RWPE2 (cell line): ENCODE results near the gene MAP2K3.

Source experiments
- ATAC-seq: fragments of 200-7000 bp; cut with Tn5 transposase; 3 replicates; pipeline ENCODE4 v1.9.1; 2021; ENCODE audit warnings: low read depth
- DNase-seq: peaks from one replicate; pipeline ENCODE4 v3.0.0-alpha.2; 2020; ENCODE audit warnings: low spot score
- H3K27ac ChIP-seq: fragments of 450-650 bp; 2 replicates; pipeline ENCODE4 v1.5.1; 2017; ENCODE audit warnings: mild to moderate bottlenecking; ENCODE audit not compliant: poor library complexity, severe bottlenecking
- H3K27me3 ChIP-seq: fragments of 250-450 bp; sonication (Bioruptor Pico); 2 replicates; pipeline ENCODE4 v1.5.1; 2021; ENCODE audit warnings: mild to moderate bottlenecking, moderate library complexity; ENCODE audit not compliant: insufficient read depth, poor library complexity, severe bottlenecking
- H3K36me3 ChIP-seq: fragments of 250-450 bp; sonication (Bioruptor Pico); 2 replicates; pipeline ENCODE4 v1.5.1; 2020; ENCODE audit warnings: low read depth, mild to moderate bottlenecking, moderate library complexity
- H3K4me1 ChIP-seq: fragments of 250-450 bp; sonication (Bioruptor Pico); 2 replicates; pipeline ENCODE4 v1.5.1; 2021; ENCODE audit warnings: mild to moderate bottlenecking, moderate library complexity; ENCODE audit not compliant: insufficient read depth, poor library complexity, severe bottlenecking
- H3K4me3 ChIP-seq: fragments of 250-450 bp; sonication (Bioruptor Pico); 2 replicates; pipeline ENCODE4 v1.5.1; 2021; ENCODE audit warnings: mild to moderate bottlenecking, moderate library complexity; ENCODE audit not compliant: severe bottlenecking
- H3K9me3 ChIP-seq: fragments of 250-450 bp; sonication (Bioruptor Pico); 2 replicates; pipeline ENCODE4 v1.5.1; 2021; ENCODE audit warnings: mild to moderate bottlenecking, moderate library complexity; ENCODE audit not compliant: severe bottlenecking
- CTCF ChIP-seq: fragments of 450-650 bp; IDR thresholded peaks from one replicate; pipeline ENCODE4 v1.5.1; 2017; ENCODE audit warnings: mild to moderate bottlenecking, moderate library complexity; ENCODE audit not compliant: poor library complexity, severe bottlenecking

Gene MAP2K3

DNA sequence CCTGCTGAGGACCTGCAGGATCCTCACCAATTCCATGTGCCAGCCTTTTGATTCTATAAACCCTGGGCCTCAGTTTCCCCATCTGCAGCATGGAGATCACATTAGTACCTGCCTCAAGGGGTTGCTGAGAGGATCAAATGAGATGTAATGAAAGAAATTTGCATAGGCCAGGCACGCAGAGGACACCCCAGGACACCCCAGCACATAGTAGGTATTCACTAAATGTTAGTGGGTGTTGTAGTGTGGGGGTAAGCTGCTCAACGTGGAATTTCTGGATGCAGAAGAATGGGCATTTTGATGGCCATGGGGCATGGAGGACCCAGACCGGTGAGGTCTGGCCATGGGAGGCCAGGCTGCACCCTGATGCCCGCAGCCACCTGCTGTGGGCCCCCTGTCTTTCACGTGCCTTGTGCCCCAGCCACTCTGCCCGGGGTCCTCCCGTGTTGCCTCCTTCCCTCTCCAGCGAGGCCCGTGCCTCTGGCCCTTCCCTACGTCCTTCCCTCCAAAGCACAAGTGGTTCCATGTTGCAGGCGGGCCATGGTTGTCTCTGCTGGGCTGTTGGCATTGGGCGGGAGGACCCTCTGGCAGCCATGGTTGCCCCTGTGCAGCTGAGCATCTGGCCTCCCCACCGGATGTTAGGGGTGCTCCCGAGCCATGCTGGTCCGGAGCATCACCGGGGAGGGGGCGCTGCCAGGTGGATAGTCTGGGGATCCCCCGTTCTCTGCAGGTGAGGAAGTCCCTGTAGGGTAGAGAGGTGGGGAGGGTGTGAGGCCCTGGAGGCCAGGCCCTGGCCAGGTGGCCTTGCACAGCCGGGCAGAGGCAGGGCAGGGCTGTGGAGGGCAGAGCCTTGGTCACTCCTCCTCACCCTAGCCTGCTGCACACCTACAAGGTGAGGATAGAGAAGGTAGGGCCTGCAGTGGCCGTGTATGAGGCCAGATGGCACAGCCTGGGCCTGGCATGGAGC, 8.6 kb downstream of the MAP2K3 start:
- Histone ChIP-seq H3K27ac (no peak overlapping the region), H3K36me3 (peaks cover 22% of the 10 kb centered on the region), H3K27me3 (no peaks in the 10 kb centered on the region), H3K9me3 (no peaks in the 10 kb centered on the region), H3K4me1 (peaks cover 9% of the 10 kb centered on the region), H3K4me3 (no peak overlapping the region)
- TF ChIP-seq CTCF, result no peak
- no peak for ATAC-seq
- DNase-seq, result no peak

DNA sequence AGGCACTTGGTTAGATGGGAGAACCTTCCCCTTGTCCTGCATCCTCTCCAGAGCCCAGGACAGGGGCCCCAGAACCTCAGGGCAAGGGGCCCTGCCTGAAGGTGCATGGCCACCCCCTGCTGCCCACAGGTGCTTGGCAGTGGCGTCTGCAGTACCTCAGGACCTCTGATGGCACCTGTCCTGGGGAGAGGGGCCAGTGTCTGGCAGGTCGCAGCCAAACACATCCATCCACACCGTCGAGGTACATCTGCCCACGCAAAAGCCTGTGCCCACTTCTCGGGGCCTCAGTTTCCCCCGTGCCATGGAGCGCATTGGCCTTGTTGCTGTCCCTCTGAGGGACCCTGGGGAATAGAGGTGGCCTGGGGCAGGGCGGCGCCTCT, 9.3 kb downstream of the MAP2K3 start:
- DNase-seq (no peak), ATAC-seq (no peak)
- no peak overlapping the region for H3K27ac ChIP-seq
- peaks cover 3% of the 10 kb centered on the region for H3K4me1 ChIP-seq
- H3K36me3 ChIP-seq, result peaks cover 18% of the 10 kb centered on the region
- TF ChIP-seq CTCF, result no peak
- no peak overlapping the region for H3K4me3 ChIP-seq
- no peaks in the 10 kb centered on the region for H3K27me3 ChIP-seq
- H3K9me3 ChIP-seq, result no peaks in the 10 kb centered on the region

DNA sequence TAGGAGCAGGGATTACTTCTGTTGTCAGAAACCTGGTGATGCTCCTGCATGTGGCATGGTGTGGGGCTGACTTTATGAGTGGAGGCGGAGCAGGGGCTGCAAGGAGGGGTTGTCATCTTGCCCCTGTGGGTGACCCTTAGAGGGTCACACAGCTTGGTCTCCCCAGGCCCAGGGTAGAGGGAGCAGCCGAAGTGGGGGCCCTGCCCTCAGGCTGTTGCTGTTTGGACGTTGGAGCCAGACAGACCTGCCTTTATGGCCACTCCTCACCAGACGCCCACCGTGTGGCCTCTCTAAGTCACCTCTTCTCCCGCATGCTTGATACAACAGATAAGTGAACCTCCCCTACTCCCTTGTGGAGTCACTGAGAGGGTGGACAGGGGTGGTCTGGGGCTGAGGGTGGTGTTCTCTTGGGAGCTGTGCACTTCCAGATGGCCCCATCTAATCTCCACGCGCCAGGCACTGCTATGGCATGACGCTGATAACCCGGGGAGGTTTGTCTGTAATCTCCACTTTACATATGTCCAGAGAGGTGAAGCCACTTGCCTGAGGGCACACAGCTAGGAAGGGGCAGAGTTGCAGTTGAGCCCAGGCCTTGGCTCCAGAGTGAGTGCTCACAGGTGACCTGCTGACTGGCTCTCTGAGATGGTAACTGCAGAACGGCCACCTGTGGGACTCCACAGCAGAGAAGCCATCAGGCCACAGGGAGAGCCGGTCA, 10.0 kb downstream of the MAP2K3 start:
- Histone ChIP-seq H3K9me3 (no peaks in the 10 kb centered on the region), H3K4me3 (no peak overlapping the region), H3K27ac (no peak overlapping the region), H3K4me1 (no peaks in the 10 kb centered on the region), H3K27me3 (no peaks in the 10 kb centered on the region), H3K36me3 (peaks cover 23% of the 10 kb centered on the region)
- DNase-seq (no peak), ATAC-seq (no peak)
- no peak for TF ChIP-seq CTCF

GRCh38 chr17:21295036-21295952, 10.8 kb downstream of the MAP2K3 start:
- ATAC-seq (peak; percentile 31; the same call in 2 of the 3 replicates), DNase-seq (no peak)
- TF ChIP-seq CTCF, result no peak
- H3K36me3 ChIP-seq, result peaks cover 30% of the 10 kb centered on the region
- H3K27ac ChIP-seq, result no peak overlapping the region
- no peak overlapping the region for H3K4me3 ChIP-seq
- H3K9me3 ChIP-seq, result no peaks in the 10 kb centered on the region
- no peaks in the 10 kb centered on the region for H3K4me1 ChIP-seq
- H3K27me3 ChIP-seq, result no peaks in the 10 kb centered on the region
